Left lung (tissue), 10 donors: ENCODE data around the gene ARCN1. TPM values are rescaled to one million over a fixed set of nuclear protein-coding genes. Genes with fewer than 3 reads are reported as not detected.

Source experiments
- ATAC-seq: fragments of 200-7000 bp; cut with Tn5 transposase; one replicate; pipeline ENCODE4 v1.9.1; 2020; ENCODE audit warnings: moderate library complexity
- DNase-seq, 4 donors: peaks; one replicate each; pipeline ENCODE4 v3.0.0-alpha.2; 2013 to 2020
- H3K27ac ChIP-seq, 2 donors: fragments of 200-600 bp; sonication (generic) in 1 of 2; one replicate each; pipeline versions ENCODE4 v1.5.0 to v1.8.0; 2020 to 2021
- H3K27me3 ChIP-seq, 2 donors: fragments of 200-600 bp; sonication (generic) in 1 of 2; one replicate each; pipeline versions ENCODE4 v1.5.0 to v1.8.0; 2020 to 2021
- H3K36me3 ChIP-seq, 2 donors: fragments of 200-600 bp; sonication (generic) in 1 of 2; one replicate each; pipeline versions ENCODE4 v1.5.0 to v1.8.0; 2020 to 2021
- H3K4me1 ChIP-seq, 2 donors: fragments of 200-600 bp; one replicate each; pipeline ENCODE4 v1.8.0; 2021
- H3K4me3 ChIP-seq, 2 donors: fragments of 200-600 bp; sonication (generic) in 1 of 2; one replicate each; pipeline versions ENCODE4 v1.5.0 to v1.8.0; 2020 to 2021; ENCODE audit warnings: mild to moderate bottlenecking in 1 of 2
- H3K9me3 ChIP-seq, 2 donors: fragments of 200-600 bp; sonication (generic) in 1 of 2; one replicate each; pipeline versions ENCODE4 v1.5.0 to v1.8.0; 2020 to 2021
- intact Hi-C, 2 donors: fragments of 100-400 bp; cut with DNase I; formaldehyde crosslinking; loops; one replicate each; pipeline versions ENCODE4 v1.11.2 to v1.14.2; 2022
- polyA plus RNA-seq, 6 donors: library from polyadenylated mRNA; unstranded; fragments of 120-200 nt; gene quantifications; one replicate each; pipeline ENCODE4 v1.2.1, GENCODE V29; 2013; ENCODE audit not compliant: insufficient read length in 6 of 6
- total RNA-seq, 2 donors: library from RNA; stranded (reverse); fragmentation: NEBNext Ultra II Directional; extraction: Animal tissue kit (Norgen Biotek cat#: 25700); gene quantifications; one replicate each; pipeline ENCODE4 v1.2.1, GENCODE V29; 2021
- TF ChIP-seq, protein P1 (sequence below), 2 donors: fragments of 200-600 bp; sonication (generic) in 1 of 2; IDR thresholded peaks; one replicate each; pipeline versions ENCODE4 v1.5.0 to v1.8.0; 2021; ENCODE audit warnings: antibody characterized with exemption in 2 of 2
- donor health status: DM: no; HTN: yes; CAD: no.
- donor health status: DM: no; HTN: no; CAD: no.

The ARCN1 gene
- total and polyA plus RNA-seq, 8 donors: 141 to 171 (median 166) TPM

DNA sequence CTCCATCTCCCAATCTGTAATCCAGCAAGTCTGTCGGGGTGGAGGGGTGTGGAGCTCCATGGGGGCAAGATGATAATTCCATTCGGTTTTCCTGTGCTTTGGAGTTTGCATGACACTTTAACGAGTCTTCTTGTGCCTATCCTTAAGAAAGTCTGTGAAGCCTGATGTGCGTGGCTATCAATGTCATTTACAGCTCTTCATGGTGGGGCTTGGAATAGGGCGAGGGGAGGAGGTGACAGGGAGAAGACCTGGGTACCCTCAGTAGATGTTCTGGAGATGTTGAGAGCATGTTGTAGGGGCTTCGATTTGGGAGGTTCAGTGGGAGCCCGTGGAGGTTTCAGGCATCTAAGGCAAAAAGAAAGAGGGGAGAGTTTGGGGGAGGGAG, 34.6 kb downstream of the ARCN1 start:
- H3K4me1 ChIP-seq: peaks cover 21 to 55% of the 10 kb centered on the region in 2 donors
- no peak for ATAC-seq
- peaks cover 4 to 50% of the 10 kb centered on the region in 2 donors for H3K27me3 ChIP-seq
- TF ChIP-seq, protein P1, sequence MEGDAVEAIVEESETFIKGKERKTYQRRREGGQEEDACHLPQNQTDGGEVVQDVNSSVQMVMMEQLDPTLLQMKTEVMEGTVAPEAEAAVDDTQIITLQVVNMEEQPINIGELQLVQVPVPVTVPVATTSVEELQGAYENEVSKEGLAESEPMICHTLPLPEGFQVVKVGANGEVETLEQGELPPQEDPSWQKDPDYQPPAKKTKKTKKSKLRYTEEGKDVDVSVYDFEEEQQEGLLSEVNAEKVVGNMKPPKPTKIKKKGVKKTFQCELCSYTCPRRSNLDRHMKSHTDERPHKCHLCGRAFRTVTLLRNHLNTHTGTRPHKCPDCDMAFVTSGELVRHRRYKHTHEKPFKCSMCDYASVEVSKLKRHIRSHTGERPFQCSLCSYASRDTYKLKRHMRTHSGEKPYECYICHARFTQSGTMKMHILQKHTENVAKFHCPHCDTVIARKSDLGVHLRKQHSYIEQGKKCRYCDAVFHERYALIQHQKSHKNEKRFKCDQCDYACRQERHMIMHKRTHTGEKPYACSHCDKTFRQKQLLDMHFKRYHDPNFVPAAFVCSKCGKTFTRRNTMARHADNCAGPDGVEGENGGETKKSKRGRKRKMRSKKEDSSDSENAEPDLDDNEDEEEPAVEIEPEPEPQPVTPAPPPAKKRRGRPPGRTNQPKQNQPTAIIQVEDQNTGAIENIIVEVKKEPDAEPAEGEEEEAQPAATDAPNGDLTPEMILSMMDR (IDR thresholded peaks at IDR 0.05): no peak
- intact Hi-C loops: loop anchor here in 1 of 2 donors (10.0 kb wide), 1 partner anchor 48 kb away; no protein-coding TSS in a partner anchor
- no peak for DNase-seq
- peaks cover 0 to 17% of the 10 kb centered on the region in 2 donors for H3K36me3 ChIP-seq
- H3K9me3 ChIP-seq: no peaks in the 10 kb centered on the region
- H3K27ac ChIP-seq: no peak overlapping the region
- no peak overlapping the region for H3K4me3 ChIP-seq

- H3K4me3 ChIP-seq: peak within 1 kb of the TSS; percentile 63 to 68
- peaks cover 25 to 58% of the 10 kb centered on the region in 2 donors for H3K4me1 ChIP-seq
- H3K9me3 ChIP-seq: no peaks in the 10 kb centered on the region
- ATAC-seq: peak; percentile 57
- peak in 3 of 4 donors; percentile 57 to 88 (median 66) for DNase-seq
- intact Hi-C loops: loop anchor here in 1 of 2 donors (10.0 kb wide), 1 partner anchor 47 kb away; no protein-coding TSS in a partner anchor
- H3K27me3 ChIP-seq: peaks cover 4 to 58% of the 10 kb centered on the region in 2 donors
- H3K27ac ChIP-seq: peak within 1 kb of the TSS; percentile 88 to 93
- TF ChIP-seq, protein P1 (IDR thresholded peaks at IDR 0.05): peak in 1 of 2 donors; percentile 61
- H3K36me3 ChIP-seq: peaks cover 0 to 9% of the 10 kb centered on the region in 2 donors
These were observed 35.5 kb downstream of the ARCN1 start, which contains the start of gene PHLDB1 for GRCh38 chr11:118607401-118608359. TSS of gene PHLDB1 (plus strand) at chr11:118607615. CDS start at chr11:118613837, 6,222 bp downstream.

DNA sequence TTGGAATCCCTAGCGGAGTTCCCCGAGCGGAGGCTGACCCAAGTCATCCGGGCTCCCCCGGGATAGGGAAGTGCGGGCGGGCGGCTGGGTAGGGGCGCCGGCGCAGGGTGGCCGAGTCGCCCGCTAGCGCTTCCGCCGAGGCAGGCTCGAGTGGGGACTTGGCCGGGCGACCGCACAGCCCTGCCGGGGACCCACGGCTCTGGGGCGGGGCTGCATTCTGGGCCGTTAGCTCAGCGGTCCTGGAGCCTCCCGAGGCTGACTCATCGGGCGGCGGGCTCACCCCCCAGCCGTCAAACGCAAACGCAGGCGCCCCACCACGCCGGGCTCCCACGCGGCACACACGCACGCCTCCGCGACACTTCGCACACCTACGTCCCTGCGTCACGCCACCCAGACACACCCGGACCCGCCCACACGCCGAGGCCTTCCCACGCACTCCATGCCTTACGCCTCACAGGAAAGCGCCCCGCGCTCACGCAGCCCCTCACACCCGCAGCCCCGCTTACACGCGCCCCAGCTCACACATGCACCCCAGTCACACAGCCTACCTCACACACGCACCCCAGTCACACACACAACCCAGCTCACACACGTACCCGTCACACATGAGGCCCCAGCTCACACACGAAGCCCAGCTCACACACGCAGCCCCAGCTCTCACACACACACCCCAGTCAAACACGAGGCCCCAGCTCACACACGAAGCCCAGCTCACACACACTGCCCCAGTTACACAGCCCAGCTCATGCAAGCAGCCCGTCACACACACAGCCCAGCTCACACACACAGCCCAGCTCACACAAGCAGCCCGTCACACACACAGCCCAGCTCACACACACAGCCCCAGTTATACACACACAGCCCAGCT, 36.4 kb downstream of the ARCN1 start:
- no peaks in the 10 kb centered on the region for H3K9me3 ChIP-seq
- peak overlapping the region; percentile 63 to 68 for H3K4me3 ChIP-seq
- H3K27me3 ChIP-seq: peaks cover 4 to 61% of the 10 kb centered on the region in 2 donors
- H3K36me3 ChIP-seq: no peaks in the 10 kb centered on the region
- TF ChIP-seq, protein P1 (IDR thresholded peaks at IDR 0.05): no peak
- H3K27ac ChIP-seq: peak overlapping the region; percentile 88 to 93
- intact Hi-C loops: loop anchor here in 1 of 2 donors (10.0 kb wide), 1 partner anchor 46 kb away; no protein-coding TSS in a partner anchor
- peaks cover 25 to 64% of the 10 kb centered on the region in 2 donors for H3K4me1 ChIP-seq
- peak; percentile 68 for ATAC-seq
- peak in 2 of 4 donors; percentile 68 to 92 for DNase-seq

DNA sequence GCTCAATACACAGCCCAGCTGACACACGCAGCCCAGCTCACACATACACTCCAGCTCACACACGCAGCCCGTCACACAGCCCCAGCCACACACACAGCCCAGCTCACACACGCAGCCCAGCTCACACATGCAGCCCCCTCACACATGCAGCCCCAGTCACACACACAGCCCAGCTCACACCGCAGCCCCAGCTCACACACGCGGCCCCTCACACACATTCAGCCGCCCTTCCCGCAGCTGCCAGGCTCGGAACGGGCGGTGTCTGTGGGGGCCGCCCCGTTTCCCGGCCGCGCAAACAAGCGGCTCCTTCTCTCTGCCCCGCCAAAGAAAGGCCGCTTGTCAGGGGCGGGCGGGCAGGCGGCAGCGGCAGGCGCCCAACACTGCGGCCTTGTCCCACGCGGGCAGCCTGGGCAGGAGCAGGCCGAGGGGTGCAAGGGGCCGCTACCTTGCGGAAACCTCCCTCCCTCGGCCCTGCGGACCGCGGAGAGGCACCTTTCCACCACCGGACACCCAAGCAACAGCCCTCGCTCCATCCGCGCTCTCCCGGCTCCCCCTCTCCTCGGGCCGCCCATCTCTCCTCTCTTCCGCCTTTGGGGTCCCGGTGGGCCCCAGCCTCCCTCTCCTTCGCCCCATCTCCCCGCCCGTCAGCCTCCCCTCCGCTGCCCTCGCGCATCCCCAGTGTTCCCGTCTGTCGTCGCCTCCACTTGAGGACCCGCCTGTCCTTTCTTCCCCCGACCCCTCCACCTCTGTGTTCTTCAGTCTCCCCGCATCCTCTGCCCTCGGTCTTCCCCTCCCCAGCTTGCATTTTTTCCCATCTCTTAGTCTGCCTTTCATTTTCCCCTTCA, 37.4 kb downstream of the ARCN1 start:
- H3K9me3 ChIP-seq: no peaks in the 10 kb centered on the region
- intact Hi-C loops: loop anchor here in 1 of 2 donors (10.0 kb wide), 1 partner anchor 45 kb away; no protein-coding TSS in a partner anchor
- TF ChIP-seq, protein P1 (IDR thresholded peaks at IDR 0.05): no peak
- peak overlapping the region; percentile 53 to 60 for H3K4me3 ChIP-seq
- H3K4me1 ChIP-seq: peaks cover 15 to 63% of the 10 kb centered on the region in 2 donors
- H3K27me3 ChIP-seq: peaks cover 4 to 61% of the 10 kb centered on the region in 2 donors
- peaks cover 0 to 5% of the 10 kb centered on the region in 2 donors for H3K36me3 ChIP-seq
- ATAC-seq (no peak), DNase-seq (no peak)
- H3K27ac ChIP-seq: peak overlapping the region; percentile 83 to 84
